Activated T-helper 17 cell treated with anti-CD3 and anti-CD28 coated beads, Interleukin-2, amount 50 U/mL, for 72 hours (primary cell): ENCODE measurements around the gene VPS50. TPM values are rescaled to one million over a fixed set of nuclear protein-coding genes. Genes with fewer than 3 reads are reported as not detected.

ENCODE experiments used
- ATAC-seq: fragments of 150-1000 bp; cut with Tn5 transposase; replicated peaks from 2 replicates; pipeline ENCODE4 v1.10.0; 2021; ENCODE audit warnings: mild to moderate bottlenecking, moderate library complexity
- H3K27ac Mint-ChIP-seq: one replicate; pipeline ENCODE4 v1.8.0; 2022; ENCODE audit warnings: mixed read lengths
- H3K27me3 Mint-ChIP-seq: one replicate; pipeline ENCODE4 v1.8.0; 2022; ENCODE audit warnings: mixed read lengths
- H3K36me3 Mint-ChIP-seq: one replicate; pipeline ENCODE4 v1.8.0; 2022; ENCODE audit warnings: low read depth, mild to moderate bottlenecking, mixed read lengths
- H3K4me1 Mint-ChIP-seq: one replicate; pipeline ENCODE4 v1.8.0; 2022; ENCODE audit warnings: mixed read lengths
- H3K4me3 Mint-ChIP-seq: one replicate; pipeline ENCODE4 v1.8.0; 2022; ENCODE audit warnings: mild to moderate bottlenecking, mixed read lengths
- H3K9me3 Mint-ChIP-seq: one replicate; pipeline ENCODE4 v1.8.0; 2022; ENCODE audit warnings: mixed read lengths
- total RNA-seq, 2 donors: library from RNA; stranded (reverse); gene quantifications; one replicate each; pipeline ENCODE4 v1.2.3, GENCODE V29; 2022

The VPS50 gene
- total RNA-seq, 2 donors from 2014 or later, result 20.4 to 27.4 TPM

DNA sequence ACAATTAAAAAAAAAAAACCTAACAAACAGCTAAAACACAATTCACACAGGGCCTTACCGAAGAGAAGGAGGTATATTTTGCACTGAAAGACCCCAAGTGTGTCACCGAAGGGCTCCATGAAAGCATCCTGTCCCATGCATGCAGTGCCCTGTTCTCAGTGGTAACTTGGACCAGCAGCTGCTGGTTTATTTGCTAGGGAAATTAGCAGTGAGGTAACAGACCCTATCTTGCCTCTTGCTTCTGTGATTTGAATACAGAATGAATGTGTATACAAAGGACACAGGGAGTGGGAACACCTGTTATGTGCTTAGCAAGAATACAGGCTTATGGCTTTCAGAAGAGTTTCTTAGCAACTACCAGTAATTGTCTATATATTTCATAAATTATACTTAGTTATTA, 5.9 kb upstream of the VPS50 start, which contains the start of gene HEPACAM2:
HEPACAM2 (minus strand) TSS at position 160 of the 400 bp plus-strand sequence.
- Mint-ChIP-seq H3K27me3 (no peaks in the 10 kb centered on the region), H3K4me1 (peaks cover 5% of the 10 kb centered on the region), H3K27ac (no peak within 1 kb of the TSS), H3K4me3 (no peak within 1 kb of the TSS), H3K9me3 (no peaks in the 10 kb centered on the region), H3K36me3 (no peaks in the 10 kb centered on the region)
- ATAC-seq, result no peak

DNA sequence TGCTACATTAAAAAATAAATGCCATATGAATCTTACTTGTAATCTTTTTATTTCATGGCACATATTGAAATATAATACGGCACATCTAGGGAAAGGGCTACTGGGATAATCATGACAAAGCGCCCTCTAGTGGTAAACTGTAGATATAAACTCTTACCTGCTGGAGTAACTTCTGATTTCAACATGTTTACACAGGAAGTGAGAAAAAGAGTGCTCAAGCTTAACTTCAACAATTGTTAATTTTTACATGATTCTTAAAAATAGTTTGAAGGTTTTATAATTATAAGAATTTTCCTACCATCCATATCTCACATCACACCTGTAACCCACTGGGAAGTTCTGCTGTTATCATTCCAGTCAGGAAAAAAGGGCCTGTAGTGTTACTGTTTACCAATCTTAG, 3.9 kb upstream of the VPS50 start:
- H3K9me3 Mint-ChIP-seq, result no peaks in the 10 kb centered on the region
- no peaks in the 10 kb centered on the region for H3K36me3 Mint-ChIP-seq

DNA sequence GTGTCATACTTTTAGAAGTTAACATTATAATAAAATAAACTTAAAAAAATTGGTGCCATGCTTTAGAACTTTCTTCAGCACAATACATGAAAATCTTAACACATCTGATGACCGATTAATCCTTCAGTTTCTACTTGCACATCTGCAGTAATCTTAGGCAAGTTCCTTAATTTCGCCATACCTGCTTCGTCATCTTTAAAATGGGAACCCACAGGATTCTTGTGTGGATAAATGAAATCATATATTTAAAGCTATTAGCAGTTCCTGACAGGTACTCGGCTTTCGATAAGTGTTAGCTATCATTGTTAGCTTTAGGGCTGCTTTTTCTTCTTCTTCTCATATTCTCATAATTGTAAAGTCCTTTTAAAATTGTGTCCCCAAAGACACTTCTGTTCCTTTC, 907 bp upstream of the VPS50 start:
- Mint-ChIP-seq H3K4me1 (peaks cover 5% of the 10 kb centered on the region), H3K27me3 (no peaks in the 10 kb centered on the region), H3K27ac (peak overlapping the region; percentile 87), H3K36me3 (no peaks in the 10 kb centered on the region), H3K9me3 (no peaks in the 10 kb centered on the region), H3K4me3 (peak overlapping the region; percentile 90)
- ATAC-seq, result no peak

More for the DNA sequence above, 3.9 kb upstream of the VPS50 start:
- H3K4me1 Mint-ChIP-seq, result peaks cover 5% of the 10 kb centered on the region
- no peak for ATAC-seq
- H3K27ac Mint-ChIP-seq, result no peak overlapping the region
- H3K27me3 Mint-ChIP-seq, result no peaks in the 10 kb centered on the region
- H3K4me3 Mint-ChIP-seq, result no peak overlapping the region

- peaks cover 5% of the 10 kb centered on the region for H3K4me1 Mint-ChIP-seq
- H3K27ac Mint-ChIP-seq, result peak overlapping the region; percentile 87
- no peaks in the 10 kb centered on the region for H3K27me3 Mint-ChIP-seq
- H3K36me3 Mint-ChIP-seq, result no peaks in the 10 kb centered on the region
- no peaks in the 10 kb centered on the region for H3K9me3 Mint-ChIP-seq
- peak overlapping the region; percentile 90 for H3K4me3 Mint-ChIP-seq
- ATAC-seq, result peak; percentile 10
Measured at GRCh38 chr7:93232673-93233018, 480 bp downstream of the VPS50 start.

GRCh38 chr7:93235541-93235940, 3.4 kb downstream of the VPS50 start:
- ATAC-seq, result no peak
- Mint-ChIP-seq H3K36me3 (peaks cover 9% of the 10 kb centered on the region), H3K9me3 (no peaks in the 10 kb centered on the region), H3K27ac (no peak overlapping the region), H3K4me3 (no peak overlapping the region), H3K27me3 (no peaks in the 10 kb centered on the region), H3K4me1 (peaks cover 5% of the 10 kb centered on the region)

- Mint-ChIP-seq H3K27ac (no peak overlapping the region), H3K9me3 (no peaks in the 10 kb centered on the region), H3K36me3 (peaks cover 11% of the 10 kb centered on the region), H3K4me1 (peaks cover 5% of the 10 kb centered on the region), H3K4me3 (no peak overlapping the region), H3K27me3 (no peaks in the 10 kb centered on the region)
- no peak for ATAC-seq
Measured at GRCh38 chr7:93238131-93238530, 6.0 kb downstream of the VPS50 start.

- peaks cover 11% of the 10 kb centered on the region for H3K36me3 Mint-ChIP-seq
- ATAC-seq, result no peak
- H3K9me3 Mint-ChIP-seq, result no peaks in the 10 kb centered on the region
- H3K4me1 Mint-ChIP-seq, result peaks cover 5% of the 10 kb centered on the region
- H3K27ac Mint-ChIP-seq, result peak overlapping the region; percentile 13
- H3K27me3 Mint-ChIP-seq, result no peaks in the 10 kb centered on the region
- no peak overlapping the region for H3K4me3 Mint-ChIP-seq
Measured at GRCh38 chr7:93238748-93239147, 6.6 kb downstream of the VPS50 start.

DNA sequence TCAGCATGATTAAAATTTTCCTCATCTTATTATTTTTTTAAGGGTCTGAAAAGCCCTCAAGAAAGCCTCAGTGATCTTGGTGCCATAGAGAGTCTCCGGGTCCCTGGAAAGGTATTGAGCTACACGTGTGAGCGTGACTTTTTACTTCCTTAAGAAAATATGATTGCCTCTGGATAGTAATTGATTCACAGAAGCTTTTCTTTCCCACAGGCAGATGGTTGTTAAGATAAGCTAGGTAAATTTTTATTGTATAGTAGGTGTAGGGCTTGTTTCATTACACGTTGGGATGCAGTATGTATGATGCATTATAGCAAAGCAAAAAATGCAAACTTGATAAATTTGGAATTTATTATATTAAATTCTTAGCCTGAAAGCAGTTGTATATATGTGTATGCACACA, 7.7 kb downstream of the VPS50 start:
- peaks cover 5% of the 10 kb centered on the region for H3K4me1 Mint-ChIP-seq
- H3K36me3 Mint-ChIP-seq, result peaks cover 11% of the 10 kb centered on the region
- no peak for ATAC-seq
- no peaks in the 10 kb centered on the region for H3K9me3 Mint-ChIP-seq
- no peak overlapping the region for H3K4me3 Mint-ChIP-seq
- H3K27me3 Mint-ChIP-seq, result no peaks in the 10 kb centered on the region
- no peak overlapping the region for H3K27ac Mint-ChIP-seq

DNA sequence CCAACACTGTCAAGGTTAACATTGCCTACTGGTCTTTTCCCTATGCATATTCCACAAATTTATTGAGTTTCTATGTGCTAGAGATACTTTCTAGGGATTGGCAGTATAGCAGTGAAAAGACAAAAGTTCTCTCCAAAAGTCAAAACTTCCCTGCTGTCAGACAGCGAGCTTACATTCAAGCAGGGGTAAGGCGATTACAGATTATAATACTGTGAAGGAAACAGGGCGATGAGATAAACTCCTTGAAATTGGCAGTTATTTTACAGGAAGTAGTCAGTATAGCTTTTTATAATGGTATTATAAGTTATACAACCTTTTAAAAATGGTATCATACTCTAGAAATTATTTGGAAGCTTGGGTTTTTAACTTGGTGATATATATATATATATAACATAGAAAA, 9.9 kb downstream of the VPS50 start:
- H3K36me3 Mint-ChIP-seq, result peaks cover 11% of the 10 kb centered on the region
- H3K4me1 Mint-ChIP-seq, result peaks cover 5% of the 10 kb centered on the region
- no peak for ATAC-seq
- no peak overlapping the region for H3K4me3 Mint-ChIP-seq
- H3K27me3 Mint-ChIP-seq, result no peaks in the 10 kb centered on the region
- no peaks in the 10 kb centered on the region for H3K9me3 Mint-ChIP-seq
- no peak overlapping the region for H3K27ac Mint-ChIP-seq

GRCh38 chr7:93245525-93246432, 13.6 kb downstream of the VPS50 start:
- peak overlapping the region; percentile 48 for H3K4me3 Mint-ChIP-seq
- H3K9me3 Mint-ChIP-seq, result no peaks in the 10 kb centered on the region
- no peaks in the 10 kb centered on the region for H3K4me1 Mint-ChIP-seq
- no peak overlapping the region for H3K27ac Mint-ChIP-seq
- H3K27me3 Mint-ChIP-seq, result no peaks in the 10 kb centered on the region
- peak; percentile 28 for ATAC-seq
- no peaks in the 10 kb centered on the region for H3K36me3 Mint-ChIP-seq

DNA sequence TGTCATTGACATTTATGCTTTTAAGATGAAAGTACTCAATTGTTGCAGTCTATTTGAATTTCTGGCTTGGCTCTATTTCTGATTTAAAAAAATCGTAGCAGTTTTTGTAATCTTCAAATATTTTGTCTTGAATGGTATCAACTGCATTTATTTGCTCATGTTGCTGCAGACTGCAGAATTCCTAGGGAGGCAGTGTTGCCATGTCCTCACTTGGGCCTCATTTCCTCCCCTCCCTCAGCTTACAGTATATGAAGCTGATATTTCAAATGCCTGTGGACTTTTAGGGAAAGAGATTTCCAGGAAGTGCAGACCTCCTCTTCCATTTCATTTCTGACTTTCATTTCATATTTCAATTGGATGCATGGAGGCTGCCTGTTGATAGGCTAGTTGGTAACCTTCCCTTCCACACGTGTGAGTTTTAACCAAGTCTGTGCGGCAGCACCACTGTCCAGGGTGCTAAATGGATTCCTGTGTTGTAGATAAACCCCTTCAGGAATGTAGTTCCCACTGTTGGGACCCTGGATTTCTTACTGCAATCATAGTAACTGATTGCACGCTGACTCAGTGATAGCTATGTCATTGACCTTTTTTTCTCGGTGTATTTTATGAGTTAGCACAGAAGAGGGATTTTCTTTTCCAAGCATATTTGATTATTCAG, 17.5 kb downstream of the VPS50 start:
- no peaks in the 10 kb centered on the region for H3K27me3 Mint-ChIP-seq
- no peak overlapping the region for H3K27ac Mint-ChIP-seq
- no peak overlapping the region for H3K4me3 Mint-ChIP-seq
- H3K4me1 Mint-ChIP-seq, result no peaks in the 10 kb centered on the region
- no peak for ATAC-seq
- peaks cover 16% of the 10 kb centered on the region for H3K36me3 Mint-ChIP-seq
- H3K9me3 Mint-ChIP-seq, result no peaks in the 10 kb centered on the region

- H3K36me3 Mint-ChIP-seq, result peaks cover 66% of the 10 kb centered on the region
- no peak overlapping the region for H3K27ac Mint-ChIP-seq
- no peaks in the 10 kb centered on the region for H3K27me3 Mint-ChIP-seq
- no peaks in the 10 kb centered on the region for H3K4me1 Mint-ChIP-seq
- H3K4me3 Mint-ChIP-seq, result no peak overlapping the region
- no peaks in the 10 kb centered on the region for H3K9me3 Mint-ChIP-seq
- no peak for ATAC-seq
Measured at GRCh38 chr7:93258661-93259060, 26.5 kb downstream of the VPS50 start.

GRCh38 chr7:93262535-93262934, 30.4 kb downstream of the VPS50 start:
- Mint-ChIP-seq H3K27ac (no peak overlapping the region), H3K4me3 (no peak overlapping the region), H3K27me3 (no peaks in the 10 kb centered on the region), H3K9me3 (no peaks in the 10 kb centered on the region), H3K4me1 (no peaks in the 10 kb centered on the region), H3K36me3 (peaks cover 62% of the 10 kb centered on the region)
- ATAC-seq, result no peak

DNA sequence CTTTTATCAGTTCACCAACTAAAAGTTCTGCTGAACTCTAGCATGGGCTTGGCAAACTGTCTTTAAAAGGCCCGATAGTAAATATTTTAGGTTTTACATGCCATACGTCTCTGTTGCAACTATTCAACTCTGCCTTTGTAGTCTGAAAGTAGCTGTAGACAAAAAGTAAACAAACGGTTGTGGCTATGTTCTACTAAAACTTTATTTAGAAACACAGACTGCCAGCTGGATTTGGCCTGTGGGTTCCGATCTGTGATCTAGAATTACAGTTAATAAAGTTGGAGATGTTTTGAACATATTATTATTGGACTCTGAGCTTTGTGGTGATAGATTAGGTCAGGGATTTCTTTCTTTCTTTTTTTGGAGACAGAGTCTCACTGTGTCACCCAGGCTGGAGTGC, 33.1 kb downstream of the VPS50 start:
- no peak overlapping the region for H3K27ac Mint-ChIP-seq
- no peak overlapping the region for H3K4me3 Mint-ChIP-seq
- no peaks in the 10 kb centered on the region for H3K27me3 Mint-ChIP-seq
- no peaks in the 10 kb centered on the region for H3K4me1 Mint-ChIP-seq
- no peak for ATAC-seq
- H3K36me3 Mint-ChIP-seq, result peaks cover 55% of the 10 kb centered on the region
- no peaks in the 10 kb centered on the region for H3K9me3 Mint-ChIP-seq

DNA sequence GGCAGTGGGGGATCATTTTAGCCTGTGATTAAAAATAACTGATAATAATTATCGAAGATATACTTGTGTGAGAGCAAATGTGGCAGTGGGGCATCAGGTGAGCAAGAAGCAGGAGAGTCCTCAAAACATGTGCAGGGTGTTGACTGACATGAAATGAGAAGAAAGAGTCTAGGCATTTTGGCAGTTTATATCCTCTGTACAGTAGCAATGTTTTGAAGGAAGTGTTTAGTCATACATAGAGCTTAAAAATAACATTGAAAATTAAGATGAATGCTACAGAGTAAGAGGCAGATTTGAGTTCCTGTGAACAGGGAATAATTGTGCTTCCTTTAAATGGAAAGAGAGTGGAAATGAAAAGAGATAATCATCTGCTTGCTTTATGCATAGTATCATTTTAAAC, 47.4 kb downstream of the VPS50 start:
- Mint-ChIP-seq H3K27ac (peak overlapping the region; percentile 4), H3K4me1 (no peaks in the 10 kb centered on the region), H3K27me3 (no peaks in the 10 kb centered on the region), H3K9me3 (no peaks in the 10 kb centered on the region), H3K36me3 (peaks cover 50% of the 10 kb centered on the region), H3K4me3 (no peak overlapping the region)
- ATAC-seq, result no peak
